ENCODE data around the gene KCMF1.

- no peak for TF ChIP-seq CTCF (IDR thresholded peaks at IDR 0.05; ENCODE audit: low read depth, low read length, missing input control)
- TF ChIP-seq ATF3 (IDR thresholded peaks at IDR 0.05), result no peak
- TF ChIP-seq HNF4G (IDR thresholded peaks at IDR 0.05), result no peak
- no peak for TF ChIP-seq HNF4A (conservative IDR thresholded peaks at IDR 0.05)
Observed at GRCh38 chr2:85088921-85089320, 118.0 kb downstream of the KCMF1 start.
